Measurements from ENCODE around the gene NRARP.
A peak's percentile ranks its signal among the peaks of the same experiment; 100 is the strongest.

Gene NRARP

GRCh38 chr9:137297966-137298365, 4.1 kb downstream of the NRARP start:
- H3K79me2 ChIP-seq (ENCODE audit: low read length): no peaks in the 10 kb centered on the region
- TF ChIP-seq CTCF (IDR thresholded peaks at IDR 0.05; ENCODE audit: low read depth, low read length): 0 out of 2 replicates have a peak, but pooled peaks have one; percentile 1
- no peak for TF ChIP-seq EZH2phosphoT487 (IDR thresholded peaks at IDR 0.05; ENCODE audit: low read depth)
- no peak overlapping the region for H2AFZ ChIP-seq (ENCODE audit: low read depth, low read length)
- H3K36me3 ChIP-seq (replicated peaks; ENCODE audit: low read depth, low read length): no peaks in the 10 kb centered on the region
- no peak overlapping the region for H3K4me3 ChIP-seq (ENCODE audit: low read length)
- H3K27ac ChIP-seq (ENCODE audit: low read length): peak overlapping the region; percentile 26; the same call in 1 of the 2 replicates
- no peaks in the 10 kb centered on the region for H3K27me3 ChIP-seq (ENCODE audit: low read depth, low read length)
- H3K9me3 ChIP-seq (ENCODE audit: insufficient read depth, low read length): no peaks in the 10 kb centered on the region
- 0 out of 2 replicates have a peak overlapping the region, but pooled peaks have one; percentile 73 for H3K4me2 ChIP-seq (ENCODE audit: low read length)
- peaks cover 33% of the 10 kb centered on the region for H3K4me1 ChIP-seq (ENCODE audit: low read length)
- no peaks in the 10 kb centered on the region for H4K20me1 ChIP-seq (ENCODE audit: insufficient read depth, low read length)
- H3K9ac ChIP-seq (ENCODE audit: low read length): no peak overlapping the region

- Histone ChIP-seq H3K27me3 (ENCODE audit: low read depth, low read length) (no peaks in the 10 kb centered on the region), H3K4me2 (ENCODE audit: low read length) (no peak overlapping the region), H3K79me2 (ENCODE audit: low read length) (no peaks in the 10 kb centered on the region), H3K4me3 (ENCODE audit: low read length) (no peak overlapping the region), H3K36me3 (replicated peaks; ENCODE audit: low read depth, low read length) (no peaks in the 10 kb centered on the region), H3K9ac (ENCODE audit: low read length) (no peak overlapping the region), H2AFZ (ENCODE audit: low read depth, low read length) (no peak overlapping the region), H4K20me1 (ENCODE audit: insufficient read depth, low read length) (no peaks in the 10 kb centered on the region), H3K27ac (ENCODE audit: low read length) (no peak overlapping the region), H3K9me3 (ENCODE audit: insufficient read depth, low read length) (no peaks in the 10 kb centered on the region), H3K4me1 (ENCODE audit: low read length) (peaks cover 33% of the 10 kb centered on the region)
- no peak for TF ChIP-seq CTCF (IDR thresholded peaks at IDR 0.05; ENCODE audit: low read depth, low read length)
- TF ChIP-seq EZH2phosphoT487 (IDR thresholded peaks at IDR 0.05; ENCODE audit: low read depth): no peak
Measured at GRCh38 chr9:137296670-137297664, 5.1 kb downstream of the NRARP start.

GRCh38 chr9:137295849-137296669, 6.0 kb downstream of the NRARP start:
- no peak overlapping the region for H3K9ac ChIP-seq (ENCODE audit: low read length)
- no peaks in the 10 kb centered on the region for H3K79me2 ChIP-seq (ENCODE audit: low read length)
- H3K4me3 ChIP-seq (ENCODE audit: low read length): no peak overlapping the region
- H3K27me3 ChIP-seq (ENCODE audit: low read depth, low read length): no peaks in the 10 kb centered on the region
- H3K36me3 ChIP-seq (replicated peaks; ENCODE audit: low read depth, low read length): no peaks in the 10 kb centered on the region
- no peak overlapping the region for H3K27ac ChIP-seq (ENCODE audit: low read length)
- H3K9me3 ChIP-seq (ENCODE audit: insufficient read depth, low read length): no peaks in the 10 kb centered on the region
- H3K4me2 ChIP-seq (ENCODE audit: low read length): no peak overlapping the region
- peaks cover 33% of the 10 kb centered on the region for H3K4me1 ChIP-seq (ENCODE audit: low read length)
- no peak overlapping the region for H2AFZ ChIP-seq (ENCODE audit: low read depth, low read length)
- TF ChIP-seq CTCF (IDR thresholded peaks at IDR 0.05; ENCODE audit: low read depth, low read length) (no peak), EZH2phosphoT487 (IDR thresholded peaks at IDR 0.05; ENCODE audit: low read depth) (no peak)
- no peaks in the 10 kb centered on the region for H4K20me1 ChIP-seq (ENCODE audit: insufficient read depth, low read length)
